HG03558 (cell line): Measurements from ENCODE around the gene SCNN1B.
"Not testable (repeated sequence)": the region's sequence is repeated elsewhere in the genome, so short reads cannot be mapped to it uniquely, and the experiment has no call there.

Experiments used
- ATAC-seq: cut with Tn5 transposase; IDR thresholded peaks from one replicate; pipeline ENCODE4 v1.9.1; 2021; ENCODE audit warnings: moderate number of reproducible peaks; ENCODE audit not compliant: unreplicated experiment; ENCODE audit errors: extremely low read depth

The SCNN1B gene

GRCh38 chr16:23348579-23349469, 46.7 kb downstream of the SCNN1B start:
- no peak for ATAC-seq

DNA sequence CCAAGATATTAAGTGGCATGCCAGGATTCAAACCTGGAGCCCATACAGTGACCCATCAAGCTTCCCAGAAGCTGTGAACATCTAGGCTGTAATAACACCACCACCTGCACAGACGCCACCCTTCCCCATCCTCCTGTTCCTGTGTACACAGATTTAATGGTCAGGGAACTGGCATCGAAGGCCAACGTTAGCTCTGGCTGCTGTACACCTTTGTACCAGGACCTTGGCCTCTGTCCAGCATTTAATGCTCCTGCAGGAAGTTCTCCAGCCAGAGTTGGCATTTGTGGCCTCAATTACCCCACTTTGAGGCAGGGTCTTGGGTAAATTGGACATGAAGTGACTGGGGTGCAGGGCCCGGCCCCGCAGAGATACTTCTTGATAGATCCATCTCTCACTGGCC, 49.3 kb downstream of the SCNN1B start:
- ATAC-seq: no peak

- ATAC-seq: no peak
Measured at GRCh38 chr16:23353440-23353839, 51.3 kb downstream of the SCNN1B start.

DNA sequence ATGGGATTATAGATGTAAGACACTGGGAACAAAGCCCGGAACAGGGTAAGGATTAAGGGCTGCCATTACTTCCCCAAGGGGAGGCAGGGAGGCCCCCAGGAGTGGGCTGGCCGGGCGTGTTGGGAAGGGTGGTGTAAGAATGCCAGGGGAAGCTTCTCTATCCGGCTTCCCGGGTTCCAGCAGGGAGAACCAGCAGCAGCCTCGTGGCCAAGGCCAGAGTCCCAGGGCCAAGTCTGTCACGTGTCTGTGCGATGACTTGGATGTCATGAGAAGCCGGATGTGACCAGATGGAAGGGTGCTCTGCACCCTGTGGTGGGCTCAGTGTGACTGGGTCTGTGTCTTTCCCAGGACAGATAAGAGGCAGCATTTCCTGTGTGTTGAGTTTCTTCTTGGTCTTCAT, 52.1 kb downstream of the SCNN1B start:
- ATAC-seq: no peak

- no peak for ATAC-seq
Measured at GRCh38 chr16:23355106-23355670, 53.1 kb downstream of the SCNN1B start.

GRCh38 chr16:23356941-23357340, 54.8 kb downstream of the SCNN1B start:
- ATAC-seq: no peak

DNA sequence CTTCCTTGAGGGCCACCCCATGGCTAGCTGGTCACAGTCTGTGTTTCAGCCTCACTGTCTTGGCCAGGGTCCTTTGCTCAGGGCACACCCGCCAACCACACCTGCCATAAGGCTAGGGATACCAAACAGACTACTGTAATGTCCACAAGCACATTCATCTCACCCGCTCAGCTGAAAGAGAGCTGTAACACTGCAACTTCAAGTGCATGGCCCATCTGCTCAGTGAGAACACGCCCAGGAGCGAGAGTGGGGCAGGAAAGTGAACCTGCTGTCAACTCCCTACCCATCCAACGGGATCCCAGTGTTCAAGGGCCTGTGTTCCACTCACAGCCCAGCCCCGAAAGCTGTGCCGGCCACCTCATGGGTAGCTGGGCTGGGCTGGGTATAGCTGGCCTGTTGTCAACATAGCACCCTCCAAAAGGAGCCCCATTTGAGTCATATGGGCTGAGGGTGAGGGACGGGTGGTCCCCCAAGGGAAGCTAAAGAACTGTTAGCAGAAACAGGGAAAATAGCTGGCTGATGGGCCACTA, 55.7 kb downstream of the SCNN1B start:
- ATAC-seq: no peak

GRCh38 chr16:23359092-23359760, 57.1 kb downstream of the SCNN1B start:
- ATAC-seq: no peak

DNA sequence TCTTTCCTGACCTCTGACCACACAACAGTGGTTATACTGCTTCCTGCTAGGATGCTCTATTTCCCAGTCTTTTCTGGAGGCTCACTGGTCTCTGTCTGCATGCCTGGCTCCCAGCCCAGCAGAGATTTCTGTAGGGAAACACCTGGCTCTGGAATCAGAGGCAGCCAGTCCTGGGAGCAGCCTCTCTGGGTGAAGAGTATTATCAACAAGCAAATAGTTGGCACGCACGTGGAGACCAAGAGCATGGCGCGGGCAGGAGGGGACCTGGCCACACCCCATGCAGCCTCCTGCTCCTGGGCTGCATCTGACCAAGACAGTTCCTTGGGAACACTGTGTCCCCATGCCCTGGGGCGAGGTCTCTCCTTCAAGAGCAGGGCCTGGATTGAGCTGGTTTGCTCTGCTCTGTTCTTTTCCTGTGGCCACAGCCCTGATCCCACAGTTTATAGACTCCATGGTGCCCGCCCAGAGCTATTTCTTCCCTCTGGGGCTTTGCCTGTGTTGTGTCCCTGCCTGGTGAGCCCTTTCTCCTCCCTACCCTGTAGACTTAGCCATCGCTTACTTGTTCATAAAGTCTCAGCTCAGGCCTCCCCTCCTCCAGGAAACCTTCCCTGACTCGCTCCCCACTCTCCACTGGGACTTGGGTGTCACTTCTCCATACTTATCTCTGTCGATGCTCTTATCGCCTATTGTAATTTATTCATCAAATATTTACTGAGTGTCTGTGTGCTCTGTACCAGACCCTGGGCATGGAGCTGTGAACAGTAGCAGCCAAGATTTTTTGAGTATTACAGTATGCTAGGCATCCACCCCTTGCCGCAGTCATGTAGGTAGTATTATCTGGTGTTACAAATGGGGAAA, 60.6 kb downstream of the SCNN1B start:
- no peak for ATAC-seq

DNA sequence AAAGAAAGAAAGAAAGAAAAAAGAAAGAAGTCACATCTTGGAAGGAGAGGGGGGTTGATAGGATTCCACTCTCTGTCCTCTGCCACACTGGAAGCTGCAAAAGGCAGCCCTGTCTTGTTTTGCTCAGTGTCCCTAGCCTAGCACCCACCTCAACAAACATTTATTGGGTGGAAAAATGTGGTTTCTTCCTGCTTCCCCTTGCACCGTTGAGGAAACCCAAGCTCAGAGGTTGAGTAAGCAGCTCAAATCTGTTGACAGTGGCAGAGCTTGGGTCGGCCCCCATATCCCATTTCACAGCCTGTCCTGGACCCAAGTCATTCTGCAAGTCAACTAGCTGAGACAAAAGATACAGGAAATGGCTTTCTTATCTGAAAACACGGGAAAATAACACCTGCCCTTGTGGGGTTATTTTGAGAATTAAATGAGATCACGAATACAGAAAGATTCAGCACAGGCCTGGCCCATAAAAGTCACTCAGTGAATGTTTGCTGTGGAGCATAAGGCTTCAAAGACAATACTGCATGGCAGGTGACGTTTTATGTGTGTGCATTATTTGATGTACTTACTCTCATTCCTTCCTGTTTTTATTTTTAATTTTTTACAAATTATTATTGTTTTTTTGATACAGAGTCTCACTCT, 63.6 kb downstream of the SCNN1B start:
- ATAC-seq: no peak

DNA sequence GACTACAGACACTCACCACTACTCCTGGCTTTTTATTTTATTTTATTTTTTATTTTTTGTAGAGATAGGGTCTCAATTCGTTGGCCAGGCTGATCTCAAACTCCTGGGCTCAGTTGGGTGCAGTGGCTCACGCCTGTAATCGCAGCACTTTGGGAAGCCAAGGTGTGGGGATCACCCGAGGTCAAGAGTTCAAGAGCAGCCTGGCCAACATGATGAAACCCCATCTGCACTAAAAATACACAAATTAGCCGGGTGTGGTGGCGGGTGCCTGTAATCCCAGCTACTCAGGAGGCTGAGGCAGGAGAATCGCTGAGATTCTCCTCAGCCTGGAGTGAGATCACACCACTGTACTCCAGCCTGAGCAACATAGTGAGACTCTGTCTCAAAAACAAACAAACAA, 64.2 kb downstream of the SCNN1B start:
- not testable (repeated sequence) for ATAC-seq

GRCh38 chr16:23367564-23367963, 65.5 kb downstream of the SCNN1B start:
- no peak for ATAC-seq

DNA sequence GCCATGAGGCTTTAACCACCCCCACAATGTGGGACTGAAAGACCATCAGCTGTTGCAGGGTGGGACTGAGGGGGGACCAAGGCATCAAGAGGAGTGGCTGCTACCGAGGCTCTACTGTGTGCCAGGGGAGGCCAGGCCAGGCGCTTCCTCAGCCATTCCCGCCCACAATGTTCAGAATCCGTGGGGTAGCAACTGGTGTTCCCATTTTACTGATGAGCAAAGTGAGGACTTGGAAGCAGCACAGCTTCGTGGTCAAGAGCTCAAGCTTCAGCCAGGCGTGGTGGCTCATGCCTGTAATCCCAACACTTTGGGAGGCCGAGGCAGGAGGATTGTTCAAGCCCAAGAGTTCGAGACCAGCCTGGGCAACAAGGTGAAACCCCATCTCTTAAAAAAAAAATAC, 65.9 kb downstream of the SCNN1B start:
- ATAC-seq: no peak

- no peak for ATAC-seq
Measured at GRCh38 chr16:23368469-23368868, 66.4 kb downstream of the SCNN1B start.

GRCh38 chr16:23369416-23369815, 67.3 kb downstream of the SCNN1B start:
- ATAC-seq: no peak

DNA sequence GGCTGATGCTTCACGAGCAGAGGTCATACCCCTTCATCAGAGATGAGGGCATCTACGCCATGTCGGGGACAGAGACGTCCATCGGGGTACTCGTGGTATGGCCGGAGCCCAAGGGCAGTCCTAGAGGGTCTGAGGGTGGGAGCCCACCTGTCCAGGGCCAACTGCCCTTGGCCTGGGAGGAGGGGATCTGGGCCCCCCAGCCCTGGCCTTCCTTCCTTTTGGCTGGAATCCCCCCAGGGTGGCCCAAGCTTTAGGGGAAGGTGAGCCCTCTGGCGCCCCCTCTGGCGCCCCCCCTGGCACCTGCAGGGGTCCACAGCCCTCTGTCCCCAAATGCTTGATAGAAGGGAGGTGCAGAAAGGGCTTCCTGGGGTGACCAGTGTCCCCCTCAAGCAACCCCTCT, 69.3 kb downstream of the SCNN1B start:
- ATAC-seq: no peak

GRCh38 chr16:23373436-23374219, 71.5 kb downstream of the SCNN1B start:
- ATAC-seq: no peak

GRCh38 chr16:23374721-23375510, 72.8 kb downstream of the SCNN1B start:
- no peak for ATAC-seq
